Inflammatory macrophage (primary cell): ENCODE data around the gene GMPPA.

Experiments
- DNase-seq, 2 donors: peaks; one replicate each; pipeline ENCODE4 v3.0.0-alpha.2; 2020 to 2022
- total RNA-seq, 18 experiments: gene quantifications; one replicate each; lab custom pipeline; 2026; ENCODE audit warnings: mixed read lengths in 6 of 18, inconsistent platforms in 2 of 18; lab: John Stamatoyannopoulos, UW

Gene GMPPA
- total RNA-seq, result 21.2 to 60.5 (median 37.9) reads per million in 18 experiments

DNA sequence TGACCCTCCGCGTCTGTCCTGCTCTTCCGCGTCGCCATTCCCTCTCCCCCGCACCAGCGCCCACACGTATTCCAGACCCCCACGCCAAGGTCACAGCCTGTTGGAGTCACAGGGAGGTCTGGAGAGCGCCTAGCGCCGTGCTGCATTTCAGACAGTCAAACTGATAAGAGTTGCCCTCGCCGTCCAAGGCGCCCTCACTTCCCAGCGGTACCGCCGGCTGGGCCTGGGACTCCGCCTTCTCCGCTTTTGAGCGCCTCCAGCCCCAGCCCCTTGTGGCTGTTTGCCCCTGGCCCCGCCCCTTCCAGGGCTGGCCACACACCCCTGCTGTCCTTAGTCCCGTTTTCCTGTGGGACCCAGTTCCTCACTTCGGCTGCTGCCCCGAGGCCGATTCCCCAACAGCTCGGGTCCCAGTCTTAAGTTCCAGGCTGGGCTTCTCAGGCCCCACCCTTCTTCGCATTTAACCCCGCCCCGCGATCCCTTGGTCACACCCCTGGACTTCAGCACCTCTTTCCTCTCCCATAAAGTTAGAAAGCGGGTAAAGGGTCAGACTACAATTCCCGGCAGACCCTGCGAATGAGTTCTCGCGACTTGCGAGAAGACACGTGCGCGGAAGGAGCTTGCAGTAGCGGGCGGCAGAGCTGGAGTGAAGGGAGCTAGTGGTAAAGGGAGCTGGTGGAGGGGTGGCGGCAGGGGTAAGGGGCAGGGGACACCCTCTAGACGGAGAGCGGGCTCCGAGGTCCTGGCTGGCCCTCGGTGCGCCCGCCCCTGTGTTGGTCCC is at the start of gene GMPPA:
GMPPA (plus strand) TSS at position 612 of the 778 bp plus-strand sequence. CDS start 1,085 bp downstream, outside the sequence.
- peak; percentile 98 to 99 for DNase-seq

DNA sequence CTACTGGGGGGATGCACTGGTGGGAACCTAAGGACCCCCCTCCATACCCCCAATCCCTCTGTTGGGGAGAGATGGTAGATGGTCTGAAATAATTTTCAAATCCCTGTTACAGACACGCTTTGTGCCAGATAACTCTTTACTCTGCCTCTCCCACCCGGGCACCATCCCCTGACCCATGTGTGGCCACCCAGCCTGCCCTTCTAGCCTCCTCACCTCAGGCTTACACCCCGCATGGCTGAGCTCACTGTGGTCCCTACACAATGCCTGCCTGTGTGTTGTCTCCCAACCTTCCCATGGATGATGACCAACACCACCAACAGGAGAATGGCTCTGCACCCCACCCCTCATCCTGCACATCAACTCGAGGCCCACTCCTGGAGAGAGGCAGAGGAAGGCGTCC is 49.1 kb upstream of the GMPPA start:
- no peak for DNase-seq

- no peak for DNase-seq
Measured at GRCh38 chr2:219451661-219452360, 46.9 kb upstream of the GMPPA start.

DNA sequence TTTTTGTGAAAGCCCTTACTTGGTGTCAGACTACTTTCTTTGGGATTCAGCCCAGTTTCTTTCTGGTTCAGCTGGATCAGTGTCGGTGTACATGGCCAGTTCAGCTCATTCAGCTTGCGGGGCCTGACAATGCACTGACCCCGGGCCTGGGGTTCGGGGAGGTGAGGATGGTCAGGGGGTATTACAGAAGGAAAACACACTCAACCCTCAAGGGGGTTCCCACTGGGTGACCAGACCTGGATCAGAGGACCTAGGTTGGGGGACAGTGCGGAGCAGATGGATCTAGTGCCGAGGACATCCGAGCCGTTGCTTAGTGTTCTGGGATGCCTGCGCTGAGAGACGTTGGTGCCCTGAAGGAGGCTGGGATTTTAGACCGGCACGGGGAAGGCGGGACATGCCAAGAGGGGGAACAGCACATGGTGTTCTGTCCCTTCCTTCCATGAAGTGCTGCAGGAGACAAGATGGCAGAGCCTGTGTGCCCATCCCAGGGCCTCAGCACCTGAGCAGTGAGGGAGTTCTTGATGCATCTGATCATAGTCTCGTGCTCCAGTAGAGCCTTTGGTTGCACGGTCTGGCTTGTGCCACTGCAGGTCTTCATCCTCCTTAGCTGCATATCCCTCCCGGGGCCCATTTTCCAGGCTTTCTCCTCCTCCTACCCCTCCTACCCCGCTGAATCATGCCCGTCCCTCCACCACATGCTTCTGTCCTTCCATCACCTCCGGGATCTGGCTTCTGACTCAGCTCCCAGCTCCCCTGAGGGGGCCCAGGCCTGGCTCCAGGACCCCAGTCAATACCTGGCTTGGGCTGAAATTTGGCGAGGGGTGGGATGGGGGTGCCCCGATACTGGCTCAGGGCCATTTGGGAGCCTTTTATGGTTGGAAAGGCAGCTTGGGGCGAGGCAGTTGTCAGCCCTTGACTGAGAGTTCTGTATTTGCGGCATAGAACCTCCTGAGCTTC is 46.1 kb upstream of the GMPPA start:
- DNase-seq, result no peak

DNA sequence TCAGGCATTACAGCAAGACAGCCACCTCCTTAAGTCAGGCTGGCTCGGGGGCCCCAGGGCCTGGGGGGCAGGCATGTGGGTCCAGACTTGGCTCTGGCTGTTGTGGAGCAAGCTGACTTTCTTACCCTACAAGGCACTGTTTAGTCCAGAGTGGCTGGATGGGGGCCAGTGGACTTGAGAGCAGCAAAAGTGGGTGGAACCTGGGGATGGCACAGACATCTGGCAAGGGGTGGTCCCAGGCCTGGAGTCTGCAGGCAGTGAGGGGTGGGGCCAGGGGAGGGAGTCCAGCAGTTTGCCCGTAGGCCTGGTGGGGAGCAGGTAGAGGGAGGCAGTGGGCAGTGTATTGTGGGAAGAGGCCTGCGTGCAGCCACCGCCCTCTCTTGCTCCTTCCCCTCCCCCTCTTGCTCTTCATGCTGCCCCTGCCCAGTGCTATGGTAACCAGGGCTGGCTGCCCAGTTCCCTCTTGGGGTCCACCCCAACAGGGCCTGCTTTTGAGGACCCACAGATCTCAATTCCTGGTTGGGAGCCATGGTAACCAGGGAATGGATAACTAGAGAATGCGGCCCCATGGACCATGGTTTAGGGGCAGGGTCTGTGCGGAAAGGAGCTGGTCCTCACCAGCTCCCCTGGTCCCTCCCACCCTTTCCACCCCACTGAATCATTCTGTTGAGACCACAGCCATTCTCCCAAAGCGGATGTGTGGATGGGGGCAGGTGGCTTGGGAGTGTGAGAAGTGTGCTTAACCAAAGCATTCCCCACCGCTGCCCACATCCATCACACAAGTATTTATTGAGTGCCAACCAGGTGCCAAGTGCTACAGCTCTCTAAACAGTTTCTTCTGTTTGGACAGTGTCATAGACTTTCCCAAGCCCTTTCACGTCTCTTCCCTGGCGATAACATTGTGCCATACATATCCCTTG is 44.8 kb upstream of the GMPPA start:
- DNase-seq, result no peak

- DNase-seq, result peak; percentile 14 to 54
Measured at GRCh38 chr2:219455581-219455980, 43.1 kb upstream of the GMPPA start.

- DNase-seq, result peak; percentile 56 to 85
Measured at GRCh38 chr2:219457784-219458369, 40.8 kb upstream of the GMPPA start.

DNA sequence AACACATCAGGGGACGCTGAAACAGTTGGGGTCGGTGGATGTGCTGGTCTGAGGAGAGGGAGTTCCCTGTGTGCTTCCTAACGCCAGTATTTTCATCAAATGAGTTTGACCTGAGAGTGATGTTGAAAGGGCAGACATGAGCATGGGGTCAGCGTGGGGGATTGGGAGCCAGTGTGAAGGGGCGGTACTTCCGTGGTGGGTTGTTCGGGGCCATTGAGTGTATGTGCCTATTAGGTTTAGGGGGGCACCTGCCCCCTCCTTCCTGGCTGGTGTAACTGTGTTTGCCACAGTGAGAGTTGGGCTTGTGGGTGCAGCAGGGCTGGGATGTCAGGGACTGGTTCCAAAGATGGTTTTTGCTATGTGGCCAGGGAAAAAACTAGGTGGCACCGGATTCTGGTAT is 39.7 kb upstream of the GMPPA start:
- no peak for DNase-seq

DNA sequence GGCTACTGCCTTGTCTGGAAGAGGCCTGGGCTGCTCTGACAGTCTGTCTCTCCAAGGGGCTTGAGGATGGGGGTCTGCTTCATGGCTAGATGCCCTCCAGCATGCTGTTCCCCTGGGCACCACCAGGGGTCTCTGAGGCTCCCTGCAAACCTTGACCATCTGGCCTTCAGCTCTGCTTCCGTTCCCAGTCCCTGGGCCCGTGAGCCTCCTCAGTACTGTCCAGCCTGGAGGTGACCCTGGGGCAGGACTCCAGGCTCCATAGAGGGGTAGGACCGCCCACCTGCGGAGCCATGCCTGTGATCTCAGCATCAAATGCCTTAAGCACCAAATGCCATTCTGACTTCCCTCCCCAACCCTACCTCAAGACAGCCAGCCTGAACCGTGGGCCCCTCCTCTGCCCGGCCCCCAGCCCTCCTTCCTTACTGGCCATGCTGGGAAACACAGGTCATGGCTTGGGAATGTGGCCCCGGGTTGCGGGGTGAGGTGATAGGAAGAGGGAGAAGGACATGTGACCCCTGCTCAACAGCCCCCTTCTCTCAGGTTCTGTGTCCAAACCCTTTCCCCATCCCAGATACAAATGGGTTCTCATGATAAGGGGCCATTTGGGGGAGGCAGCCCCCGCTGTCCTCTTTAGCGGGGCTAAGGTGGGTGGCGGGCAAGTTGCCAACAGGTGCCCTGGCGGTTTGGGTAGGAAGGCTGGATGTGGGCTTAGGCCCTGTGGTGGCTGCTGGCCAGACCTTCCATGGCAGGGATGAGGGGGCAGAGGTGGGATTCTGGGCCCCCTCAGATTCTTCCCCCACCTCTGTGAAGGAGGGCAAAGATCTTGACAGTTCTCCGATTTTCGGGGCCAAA is 39.0 kb upstream of the GMPPA start:
- DNase-seq, result peak; percentile 33 to 57

DNA sequence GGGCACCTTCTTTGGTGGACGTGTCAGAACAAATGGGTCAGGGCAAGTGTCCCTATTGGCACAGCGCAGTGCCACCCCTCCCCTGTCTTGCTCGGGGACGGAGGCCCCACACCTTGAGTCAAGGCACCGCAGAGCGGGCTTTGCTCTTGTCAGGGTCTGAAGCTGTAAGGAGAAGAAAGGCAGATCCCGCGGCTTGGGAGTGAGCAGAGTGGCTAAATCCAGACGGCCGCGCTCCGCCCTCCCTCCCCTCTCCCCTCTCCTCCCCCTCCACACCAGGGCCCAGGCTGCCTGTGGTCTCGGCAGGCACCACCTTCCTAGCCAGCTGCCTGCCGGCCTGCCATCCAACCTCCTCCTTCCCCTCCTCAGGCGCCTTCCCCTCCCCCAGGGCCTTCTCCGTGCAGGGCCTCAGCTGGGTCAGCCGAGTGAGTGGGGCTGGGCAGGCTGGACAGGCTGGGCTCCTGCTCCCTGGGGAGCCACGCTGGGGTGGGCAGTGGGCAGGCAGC is 38.2 kb upstream of the GMPPA start:
- no peak for DNase-seq

DNA sequence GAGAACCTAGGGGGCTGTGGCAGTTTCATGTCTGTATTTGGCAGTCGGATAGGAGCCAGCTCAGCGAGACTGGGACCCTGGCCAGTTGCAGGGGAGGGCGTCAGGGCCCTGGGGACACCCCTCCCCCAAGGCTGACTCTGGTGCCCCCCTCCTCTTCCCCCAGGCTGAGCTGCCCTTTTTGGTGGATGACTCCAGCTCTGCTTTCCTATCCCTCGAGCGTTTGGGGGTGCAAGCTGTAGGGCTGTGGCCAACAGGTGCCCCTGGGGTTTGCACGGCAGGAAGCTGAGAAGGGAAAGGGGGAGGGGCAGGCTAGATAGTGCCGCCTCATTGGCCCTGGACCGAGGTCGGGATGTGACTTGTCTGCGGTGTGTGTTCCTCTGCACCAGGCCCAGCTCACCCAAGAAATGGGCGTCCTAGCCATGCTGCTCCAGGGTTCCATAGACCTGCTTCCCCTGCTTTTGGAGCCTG is 37.6 kb upstream of the GMPPA start:
- DNase-seq, result no peak

DNA sequence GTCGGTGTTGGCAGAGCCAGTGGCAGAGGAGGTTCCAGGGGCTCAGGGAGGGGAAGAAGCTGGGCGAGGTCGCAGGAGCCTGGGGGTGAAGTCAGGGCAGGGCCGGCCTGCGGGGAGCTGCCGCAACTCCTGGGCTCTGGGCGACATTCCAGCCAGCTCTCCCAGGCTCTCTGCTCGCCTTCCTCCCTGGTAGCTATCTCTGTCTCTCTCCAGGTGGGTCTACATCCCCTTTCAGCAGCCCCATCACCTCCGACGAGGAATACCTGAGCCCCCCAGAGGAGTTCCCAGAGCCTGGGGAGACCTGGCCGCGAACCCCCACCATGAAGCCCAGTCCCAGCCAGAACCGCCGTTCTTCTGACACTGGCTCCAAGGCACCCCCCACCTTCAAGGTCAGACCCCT is 37.0 kb upstream of the GMPPA start:
- DNase-seq, result no peak

DNA sequence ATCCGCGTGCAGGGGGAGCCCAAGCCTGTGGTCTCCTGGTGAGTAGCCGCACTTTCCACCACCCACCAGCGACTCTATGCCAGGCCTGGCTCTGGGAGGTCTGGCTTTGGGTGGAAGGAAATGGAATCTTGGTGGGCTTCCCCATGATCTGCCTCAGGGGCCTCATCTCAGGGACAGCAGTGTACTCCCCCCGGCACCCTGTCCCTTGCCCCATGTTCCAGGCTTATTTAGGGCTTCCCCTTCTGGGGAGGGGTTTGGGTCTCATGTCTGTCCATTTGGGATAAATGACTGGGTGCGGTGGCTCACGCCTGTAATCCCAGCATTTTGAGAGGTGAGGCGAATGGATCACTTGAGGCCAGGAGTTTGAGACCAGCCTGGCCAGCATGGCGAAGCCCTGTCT is 36.3 kb upstream of the GMPPA start:
- DNase-seq, result no peak

- no peak for DNase-seq
Measured at GRCh38 chr2:219464286-219465032, 34.2 kb upstream of the GMPPA start.

DNA sequence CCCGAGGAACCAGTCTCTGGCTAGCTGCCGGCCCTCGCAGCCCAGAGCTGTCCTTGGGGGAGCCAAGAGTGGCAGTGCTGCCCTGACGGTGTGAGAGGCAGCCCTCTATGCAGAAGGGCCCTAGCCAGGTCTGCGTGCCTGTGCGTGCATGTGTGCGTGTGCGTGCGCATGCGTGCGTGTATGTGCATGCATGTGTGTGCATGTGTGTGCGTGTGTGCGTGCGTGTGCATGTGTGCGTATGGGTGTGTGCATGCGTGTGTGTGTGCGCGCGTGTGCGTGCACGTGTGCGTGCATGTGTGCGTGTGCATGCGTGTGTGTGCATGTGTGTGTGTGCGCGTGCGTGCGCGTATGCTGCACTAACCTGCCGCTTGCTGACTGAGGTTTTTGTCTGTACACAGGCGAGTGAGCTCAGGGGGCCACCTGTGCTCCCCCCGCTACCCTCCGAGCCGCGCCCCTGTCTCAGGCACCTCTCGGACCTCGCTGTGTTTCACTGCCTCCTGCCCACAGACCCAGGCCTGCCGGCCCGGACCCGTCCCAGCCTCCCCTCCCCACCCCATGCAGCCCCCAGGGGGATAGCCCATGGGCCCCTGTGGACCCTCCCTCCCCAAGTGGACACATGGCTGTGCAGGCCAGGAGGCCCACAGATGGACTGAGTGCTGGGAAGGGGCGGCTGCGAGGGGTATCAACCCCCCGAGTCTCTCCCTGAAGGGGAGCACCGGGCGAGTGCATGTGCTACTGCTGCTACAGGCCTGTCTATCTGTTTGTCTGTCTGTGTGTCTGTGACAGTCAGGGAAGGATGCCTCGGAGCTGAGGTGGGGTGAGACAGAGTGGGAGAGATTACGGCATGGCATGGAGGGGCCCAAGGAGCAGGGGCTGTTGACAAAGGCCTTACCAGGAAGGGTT is 32.8 kb upstream of the GMPPA start:
- DNase-seq, result no peak

DNA sequence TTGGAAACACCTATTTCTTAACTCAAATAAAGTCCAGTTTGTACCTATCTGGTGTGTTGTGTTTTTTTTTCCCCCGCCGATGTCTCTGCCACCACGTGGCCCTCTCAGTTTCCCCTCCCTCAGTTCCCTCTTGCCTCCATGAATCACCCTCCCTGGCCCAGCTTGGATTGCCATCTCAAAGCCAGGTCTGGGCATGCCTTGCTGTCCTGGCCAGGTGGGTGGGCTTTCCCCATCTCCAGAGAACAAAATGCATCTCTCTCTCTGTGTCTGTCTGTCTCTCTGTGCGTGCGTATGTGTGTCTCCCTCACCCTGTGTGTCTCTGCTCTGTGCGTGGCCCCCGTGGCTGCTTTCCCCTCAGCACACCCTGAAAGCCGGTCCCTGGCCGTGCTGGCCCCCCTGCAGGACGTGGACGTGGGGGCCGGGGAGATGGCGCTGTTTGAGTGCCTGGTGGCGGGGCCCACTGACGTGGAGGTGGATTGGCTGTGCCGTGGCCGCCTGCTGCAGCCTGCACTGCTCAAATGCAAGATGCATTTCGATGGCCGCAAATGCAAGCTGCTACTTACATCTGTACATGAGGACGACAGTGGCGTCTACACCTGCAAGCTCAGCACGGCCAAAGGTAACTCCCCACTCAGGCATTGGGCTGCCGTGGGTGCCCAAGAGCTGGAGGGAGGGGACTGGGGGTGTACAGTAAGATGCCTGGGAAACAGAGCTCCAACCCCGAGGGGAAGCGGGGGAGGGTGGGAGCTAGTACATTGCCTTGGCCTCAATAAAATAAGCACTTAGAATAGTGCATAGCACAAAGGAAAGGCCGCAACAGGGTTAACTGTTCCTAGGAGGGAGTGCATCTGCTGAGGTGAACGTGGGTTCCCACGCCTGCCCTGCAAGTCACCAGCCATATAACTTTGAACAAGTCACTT is 31.6 kb upstream of the GMPPA start:
- DNase-seq, result no peak

DNA sequence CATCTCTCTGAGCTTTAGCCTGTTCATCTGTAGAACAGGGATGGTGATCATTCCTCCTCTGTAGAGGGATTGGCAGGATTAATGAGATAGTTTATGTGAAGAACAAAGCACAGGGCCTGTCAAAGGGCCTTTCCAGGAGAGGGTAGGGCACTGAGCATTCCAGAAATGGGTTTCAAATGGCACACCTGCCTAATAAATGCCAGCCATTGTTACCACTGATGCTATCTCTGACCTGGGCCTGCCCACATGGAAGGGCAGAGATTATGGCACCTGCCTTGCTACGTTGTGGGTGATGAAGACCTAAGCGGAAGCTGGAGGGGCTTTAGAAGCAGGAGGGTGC is 31.0 kb upstream of the GMPPA start:
- DNase-seq, result no peak
